ENCODE data around the gene ZNF524.

The ZNF524 gene

GRCh38 chr19:55643887-55644176, 43.7 kb downstream of the ZNF524 start:
- DNase-seq, result no peak

GRCh38 chr19:55644191-55644833, 44.2 kb downstream of the ZNF524 start:
- DNase-seq, result no peak

GRCh38 chr19:55644842-55645511, 44.9 kb downstream of the ZNF524 start:
- no peak for DNase-seq

- DNase-seq, result no peak
Measured at GRCh38 chr19:55645512-55645881, 45.4 kb downstream of the ZNF524 start.

- DNase-seq, result no peak
Measured at GRCh38 chr19:55646889-55647731, 47.0 kb downstream of the ZNF524 start.

GRCh38 chr19:55647732-55648584, 47.9 kb downstream of the ZNF524 start, which contains the start of gene CCDC106:
CCDC106 (plus strand) TSS chr19:55648212; CDS start chr19:55649047, 835 bp downstream.
- DNase-seq, result peak; percentile 43

- no peak for DNase-seq
Measured at GRCh38 chr19:55648585-55649267, 48.6 kb downstream of the ZNF524 start.

- no peak for DNase-seq
Measured at GRCh38 chr19:55649268-55650125, 49.4 kb downstream of the ZNF524 start.

- DNase-seq, result no peak
Measured at GRCh38 chr19:55650126-55650557, 50.1 kb downstream of the ZNF524 start.

GRCh38 chr19:55650602-55651230, 50.6 kb downstream of the ZNF524 start:
- no peak for DNase-seq

- DNase-seq, result no peak
Measured at GRCh38 chr19:55651236-55651635, 51.1 kb downstream of the ZNF524 start.

- DNase-seq, result no peak
Measured at GRCh38 chr19:55652311-55653128, 52.4 kb downstream of the ZNF524 start.
